Measurements from ENCODE around the gene DDX28.
"Not testable (repeated sequence)": the region's sequence is repeated elsewhere in the genome, so short reads cannot be mapped to it uniquely, and the experiment has no call there.

Gene DDX28

DNA sequence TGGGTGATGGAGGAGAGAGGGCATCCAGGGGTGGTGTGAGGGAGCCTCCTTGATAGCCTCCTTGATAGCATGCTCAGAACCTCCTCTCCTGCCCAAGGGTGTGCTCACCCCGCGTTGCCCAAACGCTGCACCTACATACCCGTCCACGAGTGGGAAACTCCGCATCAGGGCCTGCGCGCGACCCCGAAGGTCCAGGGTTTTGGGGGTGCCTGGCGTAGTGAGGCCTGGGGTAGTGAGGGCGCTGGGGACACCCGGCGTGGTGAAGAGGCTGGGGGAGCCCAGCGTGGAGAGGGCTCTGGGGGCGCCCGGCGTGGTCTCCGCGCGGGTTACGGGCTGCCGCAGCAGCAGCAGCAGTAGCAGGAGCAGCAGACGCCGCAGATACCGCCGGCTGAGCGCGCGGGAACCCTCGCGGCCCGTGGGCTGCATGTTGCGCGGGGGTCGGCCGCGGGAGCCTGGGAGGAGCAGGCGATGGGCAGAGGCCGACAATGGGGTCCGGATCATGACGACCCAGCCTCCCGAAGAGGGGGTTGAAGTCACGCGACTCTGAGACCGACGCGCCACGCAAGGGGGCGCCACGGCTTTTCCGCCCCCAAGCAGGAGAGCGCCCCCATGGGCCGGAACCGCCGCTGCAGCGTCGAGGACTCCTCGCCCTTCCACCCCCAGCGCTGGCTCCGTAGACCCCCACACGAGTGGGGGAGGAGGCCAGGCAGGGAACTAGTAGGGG, 42.9 kb downstream of the DDX28 start, which contains the start of gene DPEP3:
Gene DPEP3 (minus strand): TSS at position 545 of the 724 bp plus-strand sequence. CDS start 119 bp downstream, at position 426.
- Histone ChIP-seq H3K9me3 (ENCODE audit: severe bottlenecking) (no peaks in the 10 kb centered on the region), H3K27ac (no peak within 1 kb of the TSS), H3K36me3 (no peaks in the 10 kb centered on the region), H3K4me3 (ENCODE audit: low read depth, low read length) (no peak within 1 kb of the TSS), H3K27me3 (ENCODE audit: insufficient read depth, low read depth, severe bottlenecking) (no peaks in the 10 kb centered on the region)
- TF ChIP-seq, protein P1, sequence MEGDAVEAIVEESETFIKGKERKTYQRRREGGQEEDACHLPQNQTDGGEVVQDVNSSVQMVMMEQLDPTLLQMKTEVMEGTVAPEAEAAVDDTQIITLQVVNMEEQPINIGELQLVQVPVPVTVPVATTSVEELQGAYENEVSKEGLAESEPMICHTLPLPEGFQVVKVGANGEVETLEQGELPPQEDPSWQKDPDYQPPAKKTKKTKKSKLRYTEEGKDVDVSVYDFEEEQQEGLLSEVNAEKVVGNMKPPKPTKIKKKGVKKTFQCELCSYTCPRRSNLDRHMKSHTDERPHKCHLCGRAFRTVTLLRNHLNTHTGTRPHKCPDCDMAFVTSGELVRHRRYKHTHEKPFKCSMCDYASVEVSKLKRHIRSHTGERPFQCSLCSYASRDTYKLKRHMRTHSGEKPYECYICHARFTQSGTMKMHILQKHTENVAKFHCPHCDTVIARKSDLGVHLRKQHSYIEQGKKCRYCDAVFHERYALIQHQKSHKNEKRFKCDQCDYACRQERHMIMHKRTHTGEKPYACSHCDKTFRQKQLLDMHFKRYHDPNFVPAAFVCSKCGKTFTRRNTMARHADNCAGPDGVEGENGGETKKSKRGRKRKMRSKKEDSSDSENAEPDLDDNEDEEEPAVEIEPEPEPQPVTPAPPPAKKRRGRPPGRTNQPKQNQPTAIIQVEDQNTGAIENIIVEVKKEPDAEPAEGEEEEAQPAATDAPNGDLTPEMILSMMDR (IDR thresholded peaks at IDR 0.05; ENCODE audit: low read depth, low read length): no peak
- DNase-seq: no peak

DNA sequence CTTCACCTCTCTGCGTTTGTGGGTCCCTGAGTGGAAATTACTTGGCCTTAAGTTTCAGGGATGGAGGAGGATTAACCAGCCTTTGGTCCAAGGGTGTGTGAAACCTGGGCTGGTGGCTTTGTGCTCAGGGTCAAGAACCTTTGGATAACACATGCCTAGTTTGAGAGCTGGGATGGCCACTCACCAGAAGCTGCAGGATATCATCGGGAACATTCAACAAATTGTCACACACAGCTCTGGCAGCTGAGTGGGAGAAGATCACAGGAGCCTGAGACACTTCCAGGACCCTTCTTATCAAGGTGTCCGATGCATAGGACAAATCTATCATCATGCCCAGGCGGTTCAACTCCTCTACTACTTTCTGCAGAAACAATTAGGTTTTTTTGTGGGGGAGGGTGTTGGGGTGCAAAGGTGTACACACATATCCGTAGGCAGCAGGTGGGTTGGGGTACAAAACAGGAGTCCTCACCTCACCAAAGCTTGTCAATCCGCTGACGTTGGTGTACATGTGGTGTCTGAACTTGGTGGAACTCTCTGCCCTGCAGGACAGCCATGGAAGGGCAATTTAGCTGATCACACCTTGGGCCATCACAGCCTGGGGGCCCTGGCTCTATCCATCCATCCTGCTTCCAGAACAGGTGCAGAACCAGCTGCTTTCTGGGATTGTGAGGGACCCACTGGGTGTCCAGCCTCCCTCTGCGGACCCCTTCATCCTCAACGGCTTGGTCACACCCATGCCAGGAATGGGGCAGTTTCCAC, 45.4 kb downstream of the DDX28 start:
- TF ChIP-seq, protein P1 (IDR thresholded peaks at IDR 0.05; ENCODE audit: low read depth, low read length): no peak

DNA sequence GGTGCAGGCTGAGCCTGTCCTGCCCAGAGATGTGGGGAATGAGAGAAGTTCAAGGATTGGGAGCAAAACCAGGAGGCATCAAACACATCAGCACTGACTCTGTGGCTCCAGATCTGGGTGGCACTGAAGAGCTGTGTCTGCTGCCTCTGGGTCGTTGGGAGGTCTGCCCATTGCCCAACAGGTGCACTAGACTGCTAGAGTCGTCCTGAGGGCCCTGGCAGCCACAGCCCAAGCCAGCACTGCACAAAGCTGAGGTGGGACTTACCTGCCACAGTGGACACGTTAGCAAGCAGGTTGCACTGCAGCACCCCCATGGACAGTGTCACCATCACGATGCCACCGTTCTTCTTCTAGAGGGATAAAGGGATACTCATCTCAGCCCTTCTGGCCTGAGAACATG, 46.0 kb downstream of the DDX28 start:
- Histone ChIP-seq H3K4me3 (ENCODE audit: low read depth, low read length) (no peak overlapping the region), H3K27ac (no peak overlapping the region), H3K36me3 (no peaks in the 10 kb centered on the region), H3K9me3 (ENCODE audit: severe bottlenecking) (no peaks in the 10 kb centered on the region), H3K27me3 (ENCODE audit: insufficient read depth, low read depth, severe bottlenecking) (no peaks in the 10 kb centered on the region)
- DNase-seq: no peak
- TF ChIP-seq, protein P1 (IDR thresholded peaks at IDR 0.05; ENCODE audit: low read depth, low read length): no peak

More for the DNA sequence above, 45.4 kb downstream of the DDX28 start:
- no peaks in the 10 kb centered on the region for H3K27me3 ChIP-seq (ENCODE audit: insufficient read depth, low read depth, severe bottlenecking)
- H3K9me3 ChIP-seq (ENCODE audit: severe bottlenecking): no peaks in the 10 kb centered on the region
- H3K36me3 ChIP-seq: no peaks in the 10 kb centered on the region
- no peak for DNase-seq
- no peak overlapping the region for H3K4me3 ChIP-seq (ENCODE audit: low read depth, low read length)
- H3K27ac ChIP-seq: no peak overlapping the region

DNA sequence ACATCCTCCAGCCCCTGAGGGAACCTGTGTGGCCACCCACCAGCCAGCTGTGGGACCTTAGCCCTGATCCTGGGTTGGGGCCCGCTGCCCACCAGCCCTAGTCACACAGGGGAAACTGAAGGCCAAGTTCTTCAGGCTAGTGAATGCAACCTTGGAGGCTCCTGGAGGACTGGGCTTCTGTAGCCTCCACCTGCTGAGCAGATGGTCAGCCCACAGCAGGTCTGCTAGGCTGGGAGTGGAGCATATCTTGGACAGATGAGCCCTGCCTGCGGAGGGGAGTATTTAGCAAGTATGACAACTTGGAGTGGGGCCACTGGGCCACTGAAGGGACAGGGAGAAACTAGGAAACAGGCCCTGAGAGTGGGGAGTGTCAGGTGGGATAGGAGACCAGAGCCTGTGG, 46.8 kb downstream of the DDX28 start:
- Histone ChIP-seq H3K27me3 (ENCODE audit: insufficient read depth, low read depth, severe bottlenecking) (no peaks in the 10 kb centered on the region), H3K36me3 (no peaks in the 10 kb centered on the region), H3K4me3 (ENCODE audit: low read depth, low read length) (no peak overlapping the region), H3K9me3 (ENCODE audit: severe bottlenecking) (no peaks in the 10 kb centered on the region), H3K27ac (no peak overlapping the region)
- DNase-seq: peak; percentile 30
- TF ChIP-seq, protein P1 (IDR thresholded peaks at IDR 0.05; ENCODE audit: low read depth, low read length): no peak

DNA sequence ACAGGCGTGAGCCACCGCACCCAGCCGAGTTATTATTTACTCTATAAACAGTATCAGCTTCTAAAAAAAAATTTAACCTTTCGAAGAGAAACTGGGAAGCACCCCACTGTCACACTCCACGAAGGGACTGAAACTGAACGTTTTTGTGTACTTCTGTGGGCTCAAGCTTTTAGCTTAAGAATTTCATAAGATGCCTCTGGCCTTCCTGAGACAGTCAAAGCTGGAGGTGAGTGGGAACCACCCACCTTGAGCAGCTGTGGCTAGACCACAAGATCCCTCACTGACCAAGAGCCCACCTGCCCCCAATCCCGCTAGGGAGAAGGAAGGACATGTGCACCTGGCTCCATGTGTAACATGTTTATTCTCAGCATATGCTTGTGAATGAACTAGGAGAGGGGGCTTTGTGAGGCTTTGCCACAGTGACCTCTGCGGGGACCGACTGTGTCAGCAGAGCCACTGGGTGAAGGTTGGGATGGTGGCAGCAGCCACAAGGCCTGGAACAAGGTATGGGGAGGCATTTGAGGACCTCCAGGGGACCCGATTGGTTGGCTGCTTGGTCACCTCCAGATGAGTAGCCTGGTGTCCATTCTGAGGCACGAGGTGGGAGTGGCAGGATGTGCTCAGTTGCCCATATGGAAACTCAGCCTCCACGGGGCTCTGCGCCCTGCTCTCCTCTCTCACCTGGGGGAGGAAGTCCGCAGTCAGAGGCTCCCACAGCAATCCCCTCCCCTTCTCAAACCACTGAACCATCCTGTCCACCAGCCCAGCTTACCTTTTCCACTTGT, 47.5 kb downstream of the DDX28 start:
- H3K4me3 ChIP-seq (ENCODE audit: low read depth, low read length): no peak overlapping the region
- H3K27ac ChIP-seq: no peak overlapping the region
- H3K36me3 ChIP-seq: no peaks in the 10 kb centered on the region
- DNase-seq: no peak
- TF ChIP-seq, protein P1 (IDR thresholded peaks at IDR 0.05; ENCODE audit: low read depth, low read length): no peak
- no peaks in the 10 kb centered on the region for H3K27me3 ChIP-seq (ENCODE audit: insufficient read depth, low read depth, severe bottlenecking)
- no peaks in the 10 kb centered on the region for H3K9me3 ChIP-seq (ENCODE audit: severe bottlenecking)

DNA sequence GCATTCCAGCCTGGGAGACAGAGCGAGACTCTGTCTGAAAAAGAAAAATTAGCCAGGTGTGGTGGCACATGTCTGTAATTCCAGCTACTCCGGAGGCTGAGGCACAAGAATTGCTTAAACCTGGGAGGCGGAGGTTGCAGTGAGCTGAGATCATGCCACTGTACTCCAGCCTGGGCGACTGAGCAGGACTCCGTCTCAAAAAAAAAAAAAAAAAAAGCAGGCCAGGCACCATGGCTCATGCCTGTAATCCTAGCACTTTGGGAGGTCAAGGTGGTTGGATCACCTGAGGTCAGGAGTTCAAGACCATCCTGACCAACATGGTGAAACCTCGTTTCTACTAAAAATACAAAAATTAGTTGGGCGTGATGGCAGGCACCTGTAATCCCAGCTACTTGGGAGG, 50.7 kb downstream of the DDX28 start:
- H3K27ac ChIP-seq; H3K9me3 ChIP-seq (ENCODE audit: severe bottlenecking); H3K36me3 ChIP-seq; H3K4me3 ChIP-seq (ENCODE audit: low read depth, low read length); H3K27me3 ChIP-seq (ENCODE audit: insufficient read depth, low read depth, severe bottlenecking); DNase-seq: not testable (repeated sequence)

Measured in WERI-Rb-1 (cell line).